T-helper 9 cell (primary cell): ENCODE results near the gene KRTAP7-1.

Experiments
- DNase-seq: peaks from one replicate; pipeline ENCODE4 v3.0.0-alpha.2; 2020
- total RNA-seq, 2 donors: gene quantifications; one replicate each; lab custom pipeline; 2026; lab: John Stamatoyannopoulos, UW

KRTAP7-1 gene, protein sequence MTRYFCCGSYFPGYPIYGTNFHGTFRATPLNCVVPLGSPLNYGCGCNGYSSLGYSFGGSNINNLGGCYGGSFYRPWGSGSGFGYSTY
- 0 reads per million in 2 donors for total RNA-seq

DNA sequence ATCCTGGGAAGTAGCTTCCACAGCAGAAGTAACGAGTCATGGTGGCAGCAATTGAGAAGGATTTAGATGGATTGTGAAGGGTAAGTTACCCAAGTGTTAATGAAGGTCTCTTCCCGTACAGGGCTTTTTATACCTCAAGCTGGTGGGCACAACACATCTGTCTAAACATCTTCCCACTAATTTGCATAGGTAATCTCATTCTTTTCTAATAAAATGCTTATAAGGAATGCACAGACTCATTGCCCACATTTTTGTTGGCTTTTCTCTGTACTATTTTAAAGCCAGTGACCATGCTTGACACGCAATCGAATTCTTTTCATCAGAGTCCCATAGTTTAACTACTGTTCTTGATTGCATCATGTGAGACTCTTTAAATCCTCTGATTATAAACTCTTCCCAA is at the start of gene KRTAP7-1:
KRTAP7-1 (minus strand) TSS at position 101 of the 400 bp plus-strand sequence; CDS start at position 40, 61 bp downstream.
- no peak for DNase-seq

DNA sequence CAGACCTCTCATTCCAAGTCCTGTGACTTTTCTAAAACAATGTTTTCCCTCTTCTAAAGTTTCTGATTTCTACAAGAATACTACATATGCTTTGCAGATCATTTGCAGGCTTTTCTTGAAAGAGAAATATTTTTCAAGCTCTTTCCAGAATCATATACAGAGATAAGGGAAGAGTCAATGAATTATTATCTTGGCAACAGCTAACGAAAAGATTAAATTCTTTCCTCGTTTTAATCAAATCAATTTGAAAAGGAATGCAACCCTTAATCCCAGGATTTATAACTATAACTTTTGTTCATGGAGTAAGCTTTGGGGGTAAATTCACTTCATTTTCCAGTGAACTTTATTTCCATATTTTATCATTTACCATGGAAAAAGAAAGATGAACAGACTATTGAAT is 45.0 kb upstream of the KRTAP7-1 start:
- DNase-seq = no peak

DNA sequence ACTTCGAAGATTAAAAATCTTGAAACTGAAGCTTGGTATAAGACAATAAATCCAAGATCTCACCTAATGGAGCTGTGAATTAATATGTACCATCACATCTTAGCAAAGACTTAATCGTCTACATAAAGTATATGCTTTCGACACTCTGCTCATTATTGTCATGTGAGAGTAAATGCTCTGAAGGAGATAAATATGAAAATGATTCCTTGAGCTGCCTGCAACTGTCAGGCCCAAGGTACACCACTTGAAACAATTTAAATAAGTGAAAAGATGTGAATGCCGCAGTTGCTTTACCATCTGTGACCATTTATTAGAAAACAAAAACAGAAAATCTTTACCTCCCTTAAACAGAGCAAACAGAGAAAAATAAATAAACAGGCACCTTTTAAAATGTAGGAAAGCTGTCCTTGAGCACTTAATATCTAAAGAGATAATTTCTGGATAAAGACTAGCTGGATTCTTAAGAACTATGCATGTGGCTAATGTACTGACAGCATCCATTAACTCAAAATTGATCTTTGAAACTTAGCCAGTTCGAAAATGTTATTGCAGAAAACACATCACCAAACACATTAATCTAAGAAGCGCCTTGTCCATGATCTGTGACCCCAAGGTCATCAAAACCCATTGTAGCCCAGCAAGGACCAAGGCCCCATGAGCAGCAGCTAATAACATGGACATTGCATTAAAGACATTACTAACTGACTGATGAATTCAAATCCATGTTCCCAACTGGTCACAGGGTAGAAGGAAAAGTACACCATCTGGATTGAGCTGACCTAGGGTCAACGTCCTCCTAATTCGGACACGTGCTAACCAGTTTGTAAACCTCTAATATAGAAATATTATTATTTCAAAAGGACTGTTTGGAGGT is 18.3 kb upstream of the KRTAP7-1 start:
- DNase-seq = no peak

DNA sequence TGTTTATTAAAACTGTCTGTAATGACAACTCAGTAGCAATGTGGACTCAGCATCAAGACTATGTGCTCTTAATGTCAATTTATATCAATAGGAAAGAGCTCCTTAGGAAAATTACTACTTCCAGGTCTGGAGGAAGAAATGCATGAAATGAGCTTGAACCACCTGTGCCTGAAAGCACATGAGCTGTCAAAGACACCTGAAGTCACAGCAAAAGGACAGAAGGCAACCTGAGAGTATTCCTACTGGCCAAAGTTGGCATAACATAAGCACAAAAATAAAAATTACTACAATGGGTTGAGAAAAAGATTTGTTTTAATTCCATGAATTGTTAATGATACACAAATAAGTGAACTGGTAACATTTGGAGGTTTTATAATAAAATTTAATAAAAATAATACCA is 13.4 kb upstream of the KRTAP7-1 start:
- DNase-seq = no peak

DNA sequence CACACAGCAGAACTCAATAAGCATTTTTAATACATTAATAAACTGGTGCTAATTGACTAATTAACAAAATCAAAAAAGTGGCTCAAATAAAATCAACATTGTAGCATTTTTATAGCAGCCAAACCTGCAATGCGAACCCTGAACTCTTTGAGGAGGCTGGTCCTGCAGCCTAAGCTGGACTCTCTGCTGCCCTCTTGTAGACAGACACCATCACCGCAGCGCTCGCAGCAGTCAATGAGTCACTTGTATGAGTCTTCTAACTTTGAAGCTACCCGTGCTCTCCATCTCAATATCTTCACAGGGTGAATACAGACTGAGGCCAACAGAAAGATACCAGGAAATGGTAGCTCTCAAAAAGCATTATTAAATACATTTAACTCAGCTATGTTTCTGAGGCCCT is 9.7 kb upstream of the KRTAP7-1 start:
- no peak for DNase-seq

DNA sequence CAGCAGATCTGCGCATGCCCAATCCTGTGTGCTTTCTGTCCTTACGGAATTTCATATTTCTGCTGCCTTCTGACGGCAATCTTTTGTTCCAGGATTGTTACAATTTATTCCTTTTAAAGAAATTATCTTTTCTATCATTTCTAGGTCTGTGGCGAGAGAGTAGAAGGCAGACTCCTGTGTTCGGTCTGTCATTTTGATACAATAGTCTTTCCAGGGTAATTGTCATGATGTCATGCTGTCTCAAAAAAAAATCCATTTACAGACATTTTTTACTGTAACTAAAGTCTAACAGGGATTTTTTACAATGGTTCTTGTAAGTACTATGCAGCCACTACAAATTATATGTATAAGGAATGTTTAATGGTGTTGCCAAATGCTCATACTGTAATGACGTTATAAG is 9.0 kb upstream of the KRTAP7-1 start:
- no peak for DNase-seq

DNA sequence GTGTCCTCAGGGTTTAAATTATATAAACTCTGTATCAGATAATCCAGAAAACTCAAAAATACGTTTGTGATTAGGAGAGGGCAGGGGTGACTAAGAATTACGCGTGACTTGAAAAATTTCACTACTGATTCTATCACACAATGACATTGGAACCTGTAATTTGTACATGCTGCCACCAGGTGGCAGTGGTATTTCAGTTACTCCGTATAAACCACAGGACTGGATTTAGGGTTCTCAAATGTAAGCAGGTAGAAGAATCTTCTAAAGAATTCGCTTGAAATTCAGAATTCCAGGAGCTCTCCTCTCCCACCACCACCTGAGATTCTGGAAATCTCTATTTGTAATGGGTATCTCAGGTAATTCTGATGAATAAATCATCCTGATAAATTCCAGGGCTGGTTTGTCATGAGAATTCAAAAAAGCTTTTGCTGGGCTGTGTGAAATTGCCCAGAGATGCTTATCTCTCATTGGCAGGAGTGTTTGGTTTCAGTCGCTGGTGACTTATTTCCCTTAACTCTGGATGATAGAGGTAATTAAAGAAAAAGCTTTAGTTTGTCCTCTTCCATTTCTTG is 1.7 kb upstream of the KRTAP7-1 start:
- DNase-seq = peak; percentile 8

DNA sequence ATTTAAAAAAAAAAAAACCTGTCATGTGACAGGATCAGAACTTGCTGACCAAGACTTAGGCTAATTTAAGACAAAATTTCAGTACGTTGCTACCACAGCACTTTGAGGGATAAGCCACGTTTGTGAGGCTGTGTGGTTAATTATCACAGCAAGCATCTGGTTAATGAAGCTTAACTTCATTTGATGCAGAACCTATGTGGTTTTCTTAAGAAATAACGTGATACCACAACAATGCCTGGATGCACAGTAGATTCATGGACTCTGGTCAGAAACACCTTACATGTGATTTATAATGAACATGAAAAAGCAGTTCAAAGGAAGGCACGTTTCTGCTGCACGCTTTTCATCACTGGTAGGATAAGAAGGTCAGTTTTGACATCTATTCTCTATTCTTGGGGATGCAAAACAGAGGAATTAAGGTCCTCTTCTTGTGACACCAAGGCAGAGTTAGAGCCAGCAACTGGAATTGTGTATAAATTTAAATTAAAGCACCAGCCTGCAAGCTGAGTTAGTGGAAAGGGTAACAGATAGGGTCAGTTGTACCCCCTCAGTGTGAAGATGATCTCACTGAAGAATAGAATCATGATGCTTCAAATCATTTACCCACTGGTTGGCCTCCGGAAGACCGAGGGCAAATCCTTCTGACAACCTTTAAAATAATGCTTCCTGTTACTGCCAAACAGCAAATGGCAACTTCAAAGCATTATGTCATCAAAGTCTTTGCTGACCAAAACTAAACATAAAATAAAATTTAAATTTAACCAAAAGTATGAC is 10.5 kb downstream of the KRTAP7-1 start:
- DNase-seq = no peak

DNA sequence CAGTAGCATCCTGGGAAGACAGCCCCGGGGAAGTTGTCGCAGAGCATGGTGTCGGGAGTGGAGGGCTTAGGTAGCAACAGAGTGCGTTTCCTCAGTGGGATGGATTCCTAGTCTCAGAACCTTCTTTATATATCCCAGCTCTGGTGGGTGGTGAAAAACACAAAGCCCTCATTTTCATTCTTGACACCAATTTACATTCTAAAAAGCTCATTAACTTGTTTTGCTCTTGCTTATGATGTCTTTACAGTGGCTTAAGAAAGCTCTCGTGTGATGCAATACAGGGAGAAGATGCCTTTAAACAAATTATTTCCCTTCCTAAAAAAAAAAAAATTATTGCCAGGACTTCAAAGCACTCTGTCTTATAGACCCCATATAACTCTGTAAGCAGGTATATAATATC is 16.4 kb downstream of the KRTAP7-1 start, which contains the start of gene KRTAP8-1:
KRTAP8-1 (minus strand) TSS at position 101 of the 400 bp plus-strand sequence; CDS start at position 47, 54 bp downstream.
- DNase-seq = no peak

DNA sequence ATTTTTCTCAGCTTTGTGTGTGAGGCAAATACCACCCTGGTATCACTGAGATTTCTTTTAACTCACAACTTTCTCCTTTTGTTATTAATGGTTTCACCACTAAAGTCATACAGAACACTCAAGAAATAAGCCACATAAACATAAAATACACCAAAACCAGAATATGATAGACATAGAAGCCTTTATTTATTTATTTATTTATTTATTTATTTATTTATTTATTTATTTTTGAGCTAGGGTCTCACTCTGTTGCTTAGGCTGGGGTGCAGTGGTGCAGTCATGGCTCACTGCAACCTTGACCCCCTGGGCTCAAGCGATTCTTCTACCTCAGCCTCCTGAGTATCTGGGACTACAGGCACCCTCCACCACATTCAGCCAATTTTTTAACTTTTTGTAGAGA is 29.0 kb downstream of the KRTAP7-1 start:
- no peak for DNase-seq

DNA sequence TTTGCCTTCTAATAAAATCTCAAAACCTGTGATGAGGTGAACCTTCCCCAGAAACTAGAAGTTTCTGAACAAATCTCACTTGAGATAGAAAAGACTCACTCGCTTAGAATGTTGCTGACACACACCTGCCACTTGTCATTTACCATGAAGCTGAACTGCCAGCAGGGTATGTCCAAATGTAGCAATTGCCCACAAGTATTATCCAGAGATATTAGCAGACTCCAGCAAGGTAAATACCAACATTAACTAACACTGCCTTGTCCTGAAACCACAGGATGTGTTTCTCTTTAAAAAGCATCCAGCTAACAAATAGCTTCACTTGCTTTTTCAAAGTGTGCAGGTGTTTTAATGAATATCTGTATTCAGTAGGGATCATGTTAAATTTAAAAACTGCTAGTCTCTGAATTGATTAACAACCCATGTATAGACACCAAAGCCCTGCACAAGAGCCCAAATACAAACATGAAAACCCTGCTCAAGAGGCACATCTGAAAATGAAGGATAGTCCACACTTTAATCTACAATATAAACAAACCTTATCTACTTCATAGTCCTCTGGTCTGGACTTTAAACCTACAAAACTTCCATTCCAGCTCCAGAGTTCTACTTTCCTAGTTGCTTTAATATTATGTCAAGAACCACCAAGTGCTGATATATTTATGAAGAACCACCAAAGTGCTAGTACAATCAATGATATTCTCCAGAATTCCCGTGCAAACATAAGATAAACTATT is 35.8 kb downstream of the KRTAP7-1 start:
- no peak for DNase-seq

DNA sequence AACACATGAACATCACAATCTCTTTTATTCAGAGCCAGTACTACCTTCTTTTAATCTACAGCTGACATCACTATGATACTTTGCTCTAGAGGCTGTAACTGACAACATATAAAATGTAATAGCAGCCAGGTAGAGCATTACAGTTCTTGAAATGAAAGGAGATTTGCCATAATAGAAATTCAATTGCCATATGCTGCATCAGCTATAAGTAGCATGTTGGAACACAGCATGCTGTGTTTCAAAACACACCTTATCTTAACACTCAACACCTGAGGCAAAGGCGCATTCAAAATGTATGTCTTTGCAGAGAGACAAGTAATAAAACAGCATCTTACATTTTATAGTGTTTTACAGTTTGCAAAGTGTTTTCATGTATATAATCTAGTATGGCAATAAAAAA is 50.3 kb downstream of the KRTAP7-1 start:
- DNase-seq = no peak
